Measurements from ENCODE around the gene STAG3.
A peak's percentile ranks its signal among the peaks of the same experiment; 100 is the strongest.
"Not testable (repeated sequence)": the region's sequence is repeated elsewhere in the genome, so short reads cannot be mapped to it uniquely, and the experiment has no call there.

Gene STAG3

GRCh38 chr7:100177045-100178001 lies at the start of gene STAG3, which contains the start of gene GPC2:
STAG3 (plus strand) TSS chr7:100177918; CDS start chr7:100180557, 2,639 bp downstream.
GPC2 (minus strand) TSS chr7:100177381; CDS start chr7:100177199, 182 bp downstream.
- peak; percentile 98 for DNase-seq

GRCh38 chr7:100128637-100128963 lies 49.1 kb upstream of the STAG3 start:
- no peak for DNase-seq

- DNase-seq, result not testable (repeated sequence)
These were observed 47.5 kb upstream of the STAG3 start for GRCh38 chr7:100130220-100130607.

- peak; percentile 89 for DNase-seq
These were observed 46.9 kb upstream of the STAG3 start for GRCh38 chr7:100130608-100131453.

- DNase-seq, result no peak
These were observed 45.6 kb upstream of the STAG3 start for GRCh38 chr7:100132126-100132525.

GRCh38 chr7:100132697-100133151 lies 45.0 kb upstream of the STAG3 start:
- peak; percentile 70 for DNase-seq

GRCh38 chr7:100137851-100138760 lies 39.6 kb upstream of the STAG3 start:
- DNase-seq, result no peak

- no peak for DNase-seq
These were observed 36.2 kb upstream of the STAG3 start for GRCh38 chr7:100141555-100141949.

GRCh38 chr7:100142461-100142860 lies 35.3 kb upstream of the STAG3 start:
- DNase-seq, result no peak

- not testable (repeated sequence) for DNase-seq
These were observed 31.4 kb upstream of the STAG3 start for GRCh38 chr7:100146350-100146749.

- no peak for DNase-seq
These were observed 30.4 kb upstream of the STAG3 start for GRCh38 chr7:100147278-100147677.

- DNase-seq, result no peak
These were observed 29.5 kb upstream of the STAG3 start for GRCh38 chr7:100148225-100148558.

- DNase-seq, result peak; percentile 94
These were observed 29.0 kb upstream of the STAG3 start, which contains the start of gene LAMTOR4 for GRCh38 chr7:100148559-100149328. LAMTOR4 (plus strand) TSS chr7:100148918; CDS start chr7:100148973, 55 bp downstream.

- no peak for DNase-seq
These were observed 25.3 kb upstream of the STAG3 start for GRCh38 chr7:100152404-100152803.

GRCh38 chr7:100152937-100153666 lies 24.6 kb upstream of the STAG3 start:
- no peak for DNase-seq

GRCh38 chr7:100153708-100154535 lies 23.8 kb upstream of the STAG3 start:
- DNase-seq, result no peak

- DNase-seq, result no peak
These were observed 22.8 kb upstream of the STAG3 start for GRCh38 chr7:100154651-100155491.

- no peak for DNase-seq
These were observed 22.0 kb upstream of the STAG3 start for GRCh38 chr7:100155553-100156317.

All from activated T-cell treated with anti-CD3 and anti-CD28 coated beads, Interleukin-2, amount 50 U/mL, for 1 hour (primary cell).